Liver (tissue), 3 donors: ENCODE data around the gene IL1RL1.

ENCODE experiments used
- FOXA1 ChIP-seq: IDR thresholded peaks from 2 replicates; pipeline ENCODE4 v1.6.1; 2016; ENCODE audit warnings: antibody characterized with exemption
- FOXA2 ChIP-seq: IDR thresholded peaks from 2 replicates; pipeline ENCODE4 v1.6.1; 2016; ENCODE audit warnings: antibody characterized with exemption
- JUND ChIP-seq, 2 donors: IDR thresholded peaks; 2 replicates each; pipeline ENCODE4 v1.6.1; 2016; ENCODE audit warnings: antibody characterized with exemption in 2 of 2
- RAD21 ChIP-seq, 2 donors: IDR thresholded peaks; 2 replicates each; pipeline ENCODE4 v1.6.1; 2016; ENCODE audit warnings: antibody characterized with exemption in 2 of 2, mild to moderate bottlenecking in 2 of 2
- TAF1 ChIP-seq: conservative IDR thresholded peaks from 2 replicates; pipeline ENCODE4 v1.6.1; 2016; ENCODE audit warnings: antibody characterized with exemption, mild to moderate bottlenecking
- YY1 ChIP-seq: IDR thresholded peaks from 2 replicates; pipeline ENCODE4 v1.6.1; 2016; ENCODE audit warnings: antibody characterized with exemption, mild to moderate bottlenecking
- TF ChIP-seq, protein P1 (sequence below): fragments of 150-350 bp; IDR thresholded peaks from 2 replicates; pipeline ENCODE4 v1.5.1; 2017; ENCODE audit warnings: improper control_type of control experiment, low read depth, low read length; ENCODE audit not compliant: missing input control
- TF ChIP-seq, protein P2 (sequence below): IDR thresholded peaks from 2 replicates; pipeline ENCODE4 v1.6.1; 2016; ENCODE audit warnings: antibody characterized with exemption
- donor health status: healthy.
- donor health status: healthy.

DNA sequence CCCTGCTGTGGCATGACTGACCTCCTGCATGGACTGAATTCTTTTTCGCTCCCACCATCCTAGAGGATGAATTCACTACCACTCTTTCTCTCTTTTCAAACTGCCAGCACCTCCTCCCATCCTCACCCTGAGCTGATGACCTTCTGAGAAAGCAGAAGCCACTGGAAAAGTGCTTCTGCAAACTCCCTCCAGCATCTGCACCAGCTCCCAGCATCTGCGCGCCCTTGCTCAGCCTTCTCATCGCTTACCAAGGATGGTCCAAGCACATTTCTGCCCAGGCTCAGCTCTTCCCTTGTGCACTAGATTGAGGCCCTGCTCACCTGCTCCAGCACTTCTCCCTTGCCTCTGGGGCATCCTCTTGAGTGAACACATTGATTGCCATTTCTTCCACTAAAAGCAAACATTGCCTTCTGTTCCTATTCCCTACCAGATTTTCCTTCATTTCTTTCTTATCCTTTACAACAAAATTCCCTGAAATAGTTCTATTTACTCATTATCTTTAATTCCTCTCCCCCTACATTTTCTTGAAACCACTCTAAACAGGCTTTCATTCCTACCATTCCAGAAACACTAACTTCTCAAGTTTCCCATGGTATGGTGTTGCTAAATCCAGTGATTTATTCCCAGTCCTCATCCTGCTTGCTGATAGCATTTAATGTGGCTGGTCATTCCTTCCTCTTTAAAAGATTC lies 42.7 kb upstream of the IL1RL1 start:
- TF ChIP-seq, protein P1, sequence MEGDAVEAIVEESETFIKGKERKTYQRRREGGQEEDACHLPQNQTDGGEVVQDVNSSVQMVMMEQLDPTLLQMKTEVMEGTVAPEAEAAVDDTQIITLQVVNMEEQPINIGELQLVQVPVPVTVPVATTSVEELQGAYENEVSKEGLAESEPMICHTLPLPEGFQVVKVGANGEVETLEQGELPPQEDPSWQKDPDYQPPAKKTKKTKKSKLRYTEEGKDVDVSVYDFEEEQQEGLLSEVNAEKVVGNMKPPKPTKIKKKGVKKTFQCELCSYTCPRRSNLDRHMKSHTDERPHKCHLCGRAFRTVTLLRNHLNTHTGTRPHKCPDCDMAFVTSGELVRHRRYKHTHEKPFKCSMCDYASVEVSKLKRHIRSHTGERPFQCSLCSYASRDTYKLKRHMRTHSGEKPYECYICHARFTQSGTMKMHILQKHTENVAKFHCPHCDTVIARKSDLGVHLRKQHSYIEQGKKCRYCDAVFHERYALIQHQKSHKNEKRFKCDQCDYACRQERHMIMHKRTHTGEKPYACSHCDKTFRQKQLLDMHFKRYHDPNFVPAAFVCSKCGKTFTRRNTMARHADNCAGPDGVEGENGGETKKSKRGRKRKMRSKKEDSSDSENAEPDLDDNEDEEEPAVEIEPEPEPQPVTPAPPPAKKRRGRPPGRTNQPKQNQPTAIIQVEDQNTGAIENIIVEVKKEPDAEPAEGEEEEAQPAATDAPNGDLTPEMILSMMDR: no peak
- TF ChIP-seq RAD21 (IDR thresholded peaks at IDR 0.05) (peak in 1 of 2 donors; percentile 19), TAF1 (no peak), YY1 (no peak), FOXA1 (no peak), JUND (IDR thresholded peaks at IDR 0.05) (no peak), FOXA2 (no peak)
- TF ChIP-seq, protein P2, sequence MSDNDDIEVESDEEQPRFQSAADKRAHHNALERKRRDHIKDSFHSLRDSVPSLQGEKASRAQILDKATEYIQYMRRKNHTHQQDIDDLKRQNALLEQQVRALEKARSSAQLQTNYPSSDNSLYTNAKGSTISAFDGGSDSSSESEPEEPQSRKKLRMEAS: no peak
